Subcutaneous abdominal adipose tissue (tissue), 5 donors: ENCODE measurements around the gene CYP4F3.

Source experiments
- H3K27ac ChIP-seq: one replicate; pipeline ENCODE4 v1.7.0; 2013; ENCODE audit warnings: low read depth, mild to moderate bottlenecking, inconsistent platforms, low read length, moderate library complexity
- H3K27me3 ChIP-seq, 5 donors: one replicate each; pipeline ENCODE4 v1.7.0; 2013; ENCODE audit warnings: low read length in 5 of 5, inconsistent platforms in 1 of 5; ENCODE audit not compliant: control insufficient read depth in 5 of 5, insufficient read depth in 4 of 5
- H3K36me3 ChIP-seq, 5 donors: one replicate each; pipeline ENCODE4 v1.7.0; 2013; ENCODE audit warnings: low read length in 5 of 5; ENCODE audit not compliant: control insufficient read depth in 5 of 5, insufficient read depth in 5 of 5
- H3K4me1 ChIP-seq, 5 donors: one replicate each; pipeline ENCODE4 v1.7.0; 2013; ENCODE audit warnings: low read length in 5 of 5, mild to moderate bottlenecking in 3 of 5, moderate library complexity in 1 of 5; ENCODE audit not compliant: control insufficient read depth in 5 of 5, insufficient read depth in 5 of 5
- H3K4me3 ChIP-seq, 5 donors: one replicate each; pipeline ENCODE4 v1.7.0; 2013; ENCODE audit warnings: low read length in 5 of 5, low read depth in 1 of 5
- H3K9ac ChIP-seq, 5 donors: one replicate each; pipeline ENCODE4 v1.7.0; 2013; ENCODE audit warnings: low read length in 5 of 5, mild to moderate bottlenecking in 4 of 5, moderate library complexity in 3 of 5
- H3K9me3 ChIP-seq, 5 donors: one replicate each; pipeline ENCODE4 v1.7.0; 2013; ENCODE audit warnings: low read length in 5 of 5; ENCODE audit not compliant: control insufficient read depth in 5 of 5
- donor health status: healthy.
- donor health status: healthy.
- donor health status: healthy.
- donor health status: healthy.
- donor health status: healthy.

Gene CYP4F3

DNA sequence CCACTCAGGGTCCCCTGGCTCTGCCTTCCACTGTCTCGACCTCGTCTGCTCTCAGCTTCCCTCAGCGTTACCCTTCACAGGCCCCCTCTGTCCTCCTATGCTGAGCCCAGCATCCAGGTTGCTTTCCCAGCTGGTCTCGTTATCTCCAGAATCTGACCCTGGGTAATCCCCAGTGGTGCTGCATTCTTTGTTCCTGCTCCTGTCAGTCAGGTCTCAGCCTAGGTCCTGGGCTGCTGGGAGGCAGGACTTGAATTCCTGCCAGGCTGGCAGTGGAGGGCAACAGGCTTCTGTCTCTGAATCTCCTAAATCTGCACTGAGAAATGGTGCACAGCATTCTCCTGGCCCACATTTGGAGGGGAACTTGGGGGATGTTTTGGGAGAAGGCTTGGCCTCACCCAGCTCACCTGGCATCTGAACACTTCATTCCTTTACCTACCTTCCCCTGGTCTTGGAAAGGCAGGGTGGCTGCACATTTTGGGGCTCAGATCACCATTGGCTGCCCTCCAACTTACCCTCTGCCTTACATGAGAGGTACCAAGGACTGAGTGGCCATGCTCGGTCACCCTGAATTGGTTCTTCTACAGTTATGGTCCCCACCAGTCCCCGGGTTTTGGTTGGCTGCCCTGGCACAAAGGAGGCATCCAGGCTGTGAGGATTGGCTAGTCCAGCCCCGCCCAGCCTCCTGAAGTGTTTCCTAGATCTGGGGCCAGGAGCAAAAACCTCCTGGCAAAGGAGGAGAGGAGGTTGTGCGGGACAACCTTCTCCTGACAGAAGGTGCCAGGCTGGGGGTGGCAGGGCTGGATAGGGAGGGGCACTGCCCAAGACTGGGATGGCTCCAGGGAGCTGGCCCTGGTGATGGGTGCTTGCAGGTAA lies 26.0 kb upstream of the CYP4F3 start, which contains the start of gene CYP4F8:
TSS of gene CYP4F8 (plus strand) at position 712 of the 873 bp plus-strand sequence. CDS start 399 bp downstream, outside the sequence.
- Histone ChIP-seq H3K9ac (no peak within 1 kb of the TSS), H3K27me3 (peaks cover 0 to 32% (median 17%) of the 10 kb centered on the region in 5 donors), H3K36me3 (no peaks in the 10 kb centered on the region), H3K4me3 (no peak within 1 kb of the TSS), H3K27ac (no peak within 1 kb of the TSS), H3K9me3 (no peaks in the 10 kb centered on the region), H3K4me1 (no peaks in the 10 kb centered on the region)

GRCh38 chr19:15615526-15615925 lies 25.2 kb upstream of the CYP4F3 start:
- Histone ChIP-seq H3K27me3 (peaks cover 0 to 32% (median 17%) of the 10 kb centered on the region in 5 donors), H3K9ac (no peak overlapping the region)

DNA sequence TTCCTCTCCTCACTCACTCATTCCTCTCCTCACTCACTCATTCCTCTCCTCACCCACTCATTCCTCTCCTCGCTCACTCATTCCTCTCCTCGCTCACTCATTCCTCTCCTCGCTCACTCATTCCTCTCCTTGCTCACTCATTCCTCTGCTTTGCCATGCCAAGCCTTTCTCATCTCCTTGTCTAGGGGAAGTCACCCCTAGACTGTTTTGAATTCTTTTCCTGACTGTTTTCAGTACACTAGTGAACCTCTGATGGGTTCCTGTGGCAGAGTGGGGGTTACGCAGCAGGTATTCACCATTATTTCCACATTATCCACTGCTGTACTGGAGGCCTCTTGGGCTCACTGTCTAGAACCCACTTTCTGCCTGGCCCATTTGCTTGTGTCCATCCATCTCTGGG lies 24.5 kb upstream of the CYP4F3 start:
- H3K4me3 ChIP-seq: no peak overlapping the region
- no peaks in the 10 kb centered on the region for H3K9me3 ChIP-seq
- no peak overlapping the region for H3K27ac ChIP-seq
- no peaks in the 10 kb centered on the region for H3K36me3 ChIP-seq
- no peaks in the 10 kb centered on the region for H3K4me1 ChIP-seq
- H3K27me3 ChIP-seq: peaks cover 0 to 32% (median 17%) of the 10 kb centered on the region in 5 donors
- H3K9ac ChIP-seq: no peak overlapping the region

More at GRCh38 chr19:15615526-15615925, 25.2 kb upstream of the CYP4F3 start:
- Histone ChIP-seq H3K27ac (no peak overlapping the region), H3K9me3 (no peaks in the 10 kb centered on the region), H3K36me3 (no peaks in the 10 kb centered on the region), H3K4me1 (no peaks in the 10 kb centered on the region), H3K4me3 (no peak overlapping the region)

DNA sequence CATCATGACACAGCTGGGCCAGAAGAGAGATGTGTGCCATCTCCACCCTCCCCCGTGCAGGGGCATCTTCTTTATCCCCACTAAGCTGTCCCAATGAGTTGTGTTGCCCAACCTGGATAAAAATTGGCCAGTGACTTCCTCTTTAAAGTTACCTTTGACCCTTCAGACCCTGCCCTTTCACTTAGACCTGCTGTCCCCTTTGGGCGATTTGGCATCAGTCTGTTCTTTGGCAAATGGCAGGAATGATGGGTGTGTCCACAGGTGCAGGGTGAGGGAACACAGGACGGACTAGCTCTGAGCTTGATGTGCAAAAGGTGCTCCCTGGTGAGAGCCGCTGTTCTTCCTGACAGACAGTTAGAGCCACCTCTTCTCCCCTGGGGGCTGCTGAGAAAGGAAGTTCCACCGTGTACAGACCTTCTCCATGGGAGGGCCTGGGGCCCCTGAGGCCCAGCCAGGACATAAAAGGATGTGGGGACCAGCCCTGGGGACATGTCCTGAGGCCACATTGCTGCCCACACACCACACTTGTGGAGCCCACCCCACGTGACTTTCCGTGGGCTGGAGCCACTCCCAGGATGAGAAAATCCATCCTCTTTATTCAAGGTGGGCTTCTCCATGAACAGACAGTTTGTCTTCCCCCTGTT lies 23.9 kb upstream of the CYP4F3 start:
- H3K9me3 ChIP-seq: no peaks in the 10 kb centered on the region
- no peak overlapping the region for H3K4me3 ChIP-seq
- H3K9ac ChIP-seq: no peak overlapping the region
- H3K4me1 ChIP-seq: no peaks in the 10 kb centered on the region
- no peaks in the 10 kb centered on the region for H3K36me3 ChIP-seq
- H3K27ac ChIP-seq: no peak overlapping the region
- peaks cover 0 to 32% (median 17%) of the 10 kb centered on the region in 5 donors for H3K27me3 ChIP-seq

DNA sequence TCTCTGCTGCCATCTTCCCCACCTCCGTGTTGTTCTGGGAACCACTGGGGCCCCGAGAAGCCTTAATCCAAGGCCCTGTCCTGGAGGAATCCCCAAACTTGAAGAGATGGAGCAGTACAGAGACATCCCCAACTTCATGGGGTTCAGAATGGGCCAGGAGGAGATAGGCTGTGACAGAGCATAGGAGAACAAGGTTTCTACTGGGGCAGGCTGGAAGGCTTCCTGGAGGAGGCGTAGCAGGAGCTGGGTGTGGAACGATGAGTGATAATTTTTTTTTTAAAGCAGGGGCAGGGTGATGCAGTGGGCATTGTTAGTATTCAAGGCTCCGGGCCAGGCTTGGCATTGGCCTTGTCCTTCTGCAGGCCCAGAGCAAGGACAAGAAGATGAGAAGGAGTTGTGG lies 22.4 kb upstream of the CYP4F3 start:
- Histone ChIP-seq H3K27me3 (peaks cover 0 to 29% (median 18%) of the 10 kb centered on the region in 5 donors), H3K4me1 (no peaks in the 10 kb centered on the region), H3K4me3 (no peak overlapping the region)

DNA sequence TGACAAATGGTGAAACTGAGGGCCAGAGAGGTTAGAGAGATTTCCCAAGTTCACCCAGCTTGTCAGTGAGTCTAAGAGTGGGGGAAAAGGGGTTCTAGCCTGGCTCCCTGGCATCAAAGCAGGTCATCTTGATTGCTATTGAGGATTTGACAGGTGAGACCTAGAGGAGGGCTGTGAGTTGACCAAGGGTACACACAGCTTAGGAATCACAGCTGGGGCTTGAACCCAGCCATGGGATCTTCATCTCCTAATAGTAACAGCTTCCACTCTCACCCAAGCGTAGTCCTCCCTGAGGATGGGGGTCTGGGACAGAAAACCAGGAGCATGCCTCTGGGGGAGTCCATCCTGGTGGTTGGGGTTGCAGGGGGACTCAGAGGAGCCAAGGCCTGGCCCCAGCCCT lies 18.9 kb upstream of the CYP4F3 start:
- no peak overlapping the region for H3K4me3 ChIP-seq
- no peaks in the 10 kb centered on the region for H3K4me1 ChIP-seq
- no peak overlapping the region for H3K27ac ChIP-seq
- no peaks in the 10 kb centered on the region for H3K9me3 ChIP-seq
- no peak overlapping the region for H3K9ac ChIP-seq
- peaks cover 2 to 20% (median 17%) of the 10 kb centered on the region in 5 donors for H3K27me3 ChIP-seq
- H3K36me3 ChIP-seq: no peaks in the 10 kb centered on the region

More for the DNA sequence above, 22.4 kb upstream of the CYP4F3 start:
- Histone ChIP-seq H3K27ac (no peak overlapping the region), H3K9me3 (no peaks in the 10 kb centered on the region), H3K36me3 (no peaks in the 10 kb centered on the region), H3K9ac (no peak overlapping the region)

DNA sequence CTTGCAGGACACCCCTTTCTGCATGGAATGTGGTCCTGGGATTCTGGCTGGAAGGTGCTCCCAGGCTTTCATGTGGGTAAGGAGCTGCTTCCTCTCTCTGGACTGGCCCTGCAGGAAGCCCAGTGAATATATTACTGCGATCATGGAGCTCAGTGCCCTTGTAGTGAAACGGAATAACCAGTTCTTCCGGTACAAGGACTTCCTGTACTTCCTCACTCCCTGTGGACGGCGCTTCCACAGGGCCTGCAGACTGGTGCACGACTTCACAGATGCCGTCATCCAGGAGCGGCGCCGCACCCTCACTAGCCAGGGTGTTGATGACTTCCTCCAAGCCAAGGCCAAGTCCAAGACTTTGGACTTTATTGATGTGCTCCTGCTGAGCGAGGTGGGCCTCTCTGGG lies 17.7 kb upstream of the CYP4F3 start:
- Histone ChIP-seq H3K4me3 (no peak overlapping the region), H3K9ac (no peak overlapping the region), H3K27me3 (peaks cover 2 to 16% (median 8%) of the 10 kb centered on the region in 5 donors), H3K36me3 (no peaks in the 10 kb centered on the region), H3K4me1 (no peaks in the 10 kb centered on the region), H3K27ac (no peak overlapping the region), H3K9me3 (no peaks in the 10 kb centered on the region)

GRCh38 chr19:15623711-15624318 lies 16.9 kb upstream of the CYP4F3 start:
- H3K4me3 ChIP-seq: no peak overlapping the region

GRCh38 chr19:15628236-15629002 lies 12.3 kb upstream of the CYP4F3 start:
- no peak overlapping the region for H3K4me3 ChIP-seq
- H3K9ac ChIP-seq: no peak overlapping the region
- H3K4me1 ChIP-seq: peaks cover 0 to 3% (median 2%) of the 10 kb centered on the region in 5 donors
- no peaks in the 10 kb centered on the region for H3K9me3 ChIP-seq
- H3K27me3 ChIP-seq: peaks cover 2 to 15% (median 6%) of the 10 kb centered on the region in 5 donors
- H3K27ac ChIP-seq: no peak overlapping the region
- H3K36me3 ChIP-seq: no peaks in the 10 kb centered on the region

More at GRCh38 chr19:15623711-15624318, 16.9 kb upstream of the CYP4F3 start:
- Histone ChIP-seq H3K4me1 (no peaks in the 10 kb centered on the region), H3K27ac (no peak overlapping the region), H3K27me3 (peaks cover 2 to 23% (median 8%) of the 10 kb centered on the region in 5 donors), H3K9me3 (no peaks in the 10 kb centered on the region), H3K36me3 (no peaks in the 10 kb centered on the region), H3K9ac (no peak overlapping the region)
